ENCODE measurements around the gene C22orf23. TPM values are rescaled to one million over a fixed set of nuclear protein-coding genes. Genes with fewer than 3 reads are reported as not detected.

Gene C22orf23
- total and polyA plus RNA-seq, 9 of the 15 experiments (the other 6 are each of a cell fraction or from before 2014, with no cell fraction given), result 0.25 to 1.0 (median 0.53) TPM

DNA sequence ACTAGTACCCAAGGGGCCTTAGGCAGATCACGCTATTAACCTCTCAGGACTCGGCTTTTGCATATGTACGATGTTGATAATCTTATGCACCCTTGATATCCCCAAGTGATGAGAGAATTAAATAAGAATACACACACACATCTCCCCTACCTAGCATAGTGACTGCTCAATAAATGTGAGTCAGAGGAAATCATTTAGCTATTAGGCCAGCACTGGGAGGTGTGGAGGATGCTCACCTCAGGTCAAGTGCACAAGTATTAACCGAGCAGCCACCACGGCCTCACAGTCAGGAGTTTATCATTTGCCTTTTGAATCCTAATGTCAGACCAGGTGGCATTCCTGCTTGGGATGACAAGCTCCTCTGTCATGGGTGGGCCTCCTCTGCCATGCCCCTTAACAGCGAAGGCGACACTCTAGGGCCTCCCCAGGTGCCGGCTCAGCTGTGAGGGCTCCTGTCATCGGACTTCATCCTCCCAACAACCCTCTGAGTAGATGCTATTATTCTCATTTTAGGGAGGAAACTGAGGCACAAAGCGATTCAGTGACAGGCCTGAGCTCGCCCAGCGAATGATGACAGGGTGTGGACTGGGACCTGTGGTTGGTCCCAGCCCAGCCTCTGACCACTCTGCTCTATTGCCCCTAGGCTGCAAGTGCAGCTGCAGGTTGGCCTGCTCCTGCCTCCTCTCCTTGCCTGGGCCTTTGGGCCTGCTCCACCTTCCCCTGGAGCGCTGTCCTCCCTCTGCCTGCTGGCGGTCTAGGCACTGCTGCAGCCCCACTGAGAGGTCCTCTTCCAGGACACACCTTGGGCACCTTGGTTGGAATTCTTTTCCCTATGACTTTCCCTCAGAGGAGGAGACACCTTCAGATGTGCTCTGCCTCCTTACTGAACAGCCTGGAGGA lies 36.0 kb upstream of the C22orf23 start (continued):
- TF ChIP-seq ZNF589 (CRISPR knock-in tag; IDR thresholded peaks at IDR 0.05; ENCODE audit: low read depth) (no peak), GTF2F1 (IDR thresholded peaks at IDR 0.05; ENCODE audit: low read depth, low read length) (no peak)

DNA sequence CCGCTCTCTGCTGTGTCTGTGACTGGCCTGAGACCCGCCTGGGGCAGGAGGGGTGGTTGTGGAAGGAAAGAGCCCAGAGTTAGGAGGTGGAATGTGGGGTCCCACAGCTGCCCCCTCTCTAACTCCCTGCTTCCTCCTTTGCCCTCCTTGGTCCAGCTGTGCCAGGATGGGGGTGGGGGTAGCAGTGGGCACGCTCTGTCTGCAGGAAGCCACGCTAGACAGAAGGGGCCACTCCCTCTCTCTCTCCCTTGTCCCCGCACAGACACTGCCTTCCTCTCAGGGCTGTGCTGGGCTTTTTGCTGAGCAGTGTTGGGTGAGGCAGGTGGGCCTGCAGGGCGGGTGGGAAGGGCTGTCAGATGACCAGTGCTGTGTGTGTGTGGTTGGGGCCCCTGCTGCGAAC lies 33.0 kb upstream of the C22orf23 start:
- in situ Hi-C loops (cut with MboI), result no loop called here
- ATAC-seq, result no peak
- Histone ChIP-seq H4K20me1 (replicated peaks; ENCODE audit: control insufficient read depth, insufficient read depth, low read length) (no peaks in the 10 kb centered on the region), H3K36me3 (ENCODE audit: control insufficient read depth, insufficient read depth, low read length) (no peaks in the 10 kb centered on the region), H3K9me3 (replicated peaks; ENCODE audit: control insufficient read depth, insufficient read depth, low read depth, low read length) (no peaks in the 10 kb centered on the region), H3K4me1 (replicated peaks in 1 of 2; ENCODE audit: control insufficient read depth in 2 of 2, insufficient read depth in 2 of 2, low read length in 2 of 2) (peaks cover 0 to 13% of the 10 kb centered on the region in 2 experiments; a peak in 2 of 5 replicates), H3K27ac (ENCODE audit: extremely low read depth, low read depth, low read length) (no peak overlapping the region), H3K9ac (ENCODE audit: insufficient read depth in 1 of 2, low read depth in 2 of 2, low read length in 2 of 2) (no peak overlapping the region), H3K4me3 (no peak overlapping the region), H2AFZ (ENCODE audit: low read depth, low read length) (no peak overlapping the region), H3K4me2 (ENCODE audit: insufficient read depth, low read length) (no peak overlapping the region), H3K79me2 (ENCODE audit: control insufficient read depth, insufficient read depth, low read length) (no peaks in the 10 kb centered on the region), H3K9me1 (ENCODE audit: control insufficient read depth, insufficient read depth, low read length) (no peaks in the 10 kb centered on the region), H3K27me3 (ENCODE audit: control insufficient read depth in 2 of 2, insufficient read depth in 2 of 2, low read length in 2 of 2) (no peaks in the 10 kb centered on the region)
- no peak for DNase-seq (ENCODE audit: extremely low read depth in 1 of 4, low spot score in 3 of 4)
- ChIA-PET POLR2A (interaction anchor here (0.6 kb wide), 1 partner anchor 184 kb away, joined by 3 read pairs; no protein-coding TSS in a partner anchor), CTCF (ENCODE audit: low intra/inter-chr PET ratio) (no interaction called here)
- BruUV-seq (replicated peaks), result no TSS peak
- WGBS (ENCODE audit: insufficient coverage, low coverage, missing lambda C conversion rate), result 40% methylated on average over 3 of the region's 7 CpGs
- intact Hi-C loops (cut with micrococcal nuclease), result no loop called here
- TF ChIP-seq CBFA2T3 (IDR thresholded peaks at IDR 0.05), result no peak
- TF ChIP-seq ZNF197 (CRISPR knock-in tag; IDR thresholded peaks at IDR 0.05; ENCODE audit: low read depth), result no peak
- no peak for TF ChIP-seq KDM5B (IDR thresholded peaks at IDR 0.05; ENCODE audit: insufficient replicate concordance, low read depth, low read length)
- no peak for TF ChIP-seq ZFX (CRISPR knock-in tag; IDR thresholded peaks at IDR 0.05)
- TF ChIP-seq DNMT1 (IDR thresholded peaks at IDR 0.05), result no peak
- TF ChIP-seq ZKSCAN3 (CRISPR knock-in tag; IDR thresholded peaks at IDR 0.05), result no peak
- no peak for TF ChIP-seq BRD9 (IDR thresholded peaks at IDR 0.05; ENCODE audit: low read depth, partially characterized antibody)
- TF ChIP-seq POLR3A (IDR thresholded peaks at IDR 0.05; ENCODE audit: borderline replicate concordance, extremely low read depth, insufficient read depth, insufficient read length), result no peak
- TF ChIP-seq LARP7 (IDR thresholded peaks at IDR 0.05), result no peak
- no peak for TF ChIP-seq TAF1 (IDR thresholded peaks at IDR 0.05; ENCODE audit: control insufficient read depth, extremely low read depth, insufficient read depth, low read length, severe bottlenecking)
- no peak for TF ChIP-seq RUNX1 (IDR thresholded peaks at IDR 0.05; ENCODE audit: low read depth)
- TF ChIP-seq ZNF445 (CRISPR knock-in tag; IDR thresholded peaks at IDR 0.05; ENCODE audit: low read depth), result no peak
- no peak for TF ChIP-seq THRAP3 (IDR thresholded peaks at IDR 0.05; ENCODE audit: borderline replicate concordance)
- no peak for TF ChIP-seq FOXJ2 (tag; IDR thresholded peaks at IDR 0.05)
- TF ChIP-seq GATAD2B (IDR thresholded peaks at IDR 0.05; ENCODE audit: borderline replicate concordance), result no peak
- TF ChIP-seq STAG1 (CRISPR knock-in tag; IDR thresholded peaks at IDR 0.05; ENCODE audit: borderline replicate concordance), result no peak
- TF ChIP-seq, protein P1, sequence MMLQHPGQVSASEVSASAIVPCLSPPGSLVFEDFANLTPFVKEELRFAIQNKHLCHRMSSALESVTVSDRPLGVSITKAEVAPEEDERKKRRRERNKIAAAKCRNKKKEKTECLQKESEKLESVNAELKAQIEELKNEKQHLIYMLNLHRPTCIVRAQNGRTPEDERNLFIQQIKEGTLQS (IDR thresholded peaks at IDR 0.05), result no peak
- TF ChIP-seq, protein P1 (CRISPR knock-in tag; conservative IDR thresholded peaks at IDR 0.05), result no peak
- FAIRE-seq, result no peak

All from K562 (cell line).